SK-N-SH treated with all-trans-retinoic acid at 6 μM for 48 hours (cell line): Measurements from ENCODE around the gene WAC.

ENCODE experiments used
- ATAC-seq: fragments of 200-7000 bp; cut with Tn5 transposase; 3 replicates; pipeline ENCODE4 v1.9.1; 2020; ENCODE audit warnings: mild to moderate bottlenecking, moderate library complexity
- ARNTL ChIP-seq: fragments of 450-650 bp; formaldehyde crosslinking; IDR thresholded peaks from 2 replicates; pipeline ENCODE4 v1.5.0; 2020; ENCODE audit warnings: low read depth, mild to moderate bottlenecking, moderate library complexity, borderline replicate concordance
- BACH2 ChIP-seq: fragments of 250-450 bp; sonication (Bioruptor Pico); IDR thresholded peaks from 2 replicates; pipeline ENCODE4 v1.9.0; 2021; ENCODE audit warnings: mild to moderate bottlenecking, borderline replicate concordance
- CREB5 ChIP-seq: fragments of 250-450 bp; sonication (Bioruptor Pico); IDR thresholded peaks from 2 replicates; pipeline ENCODE4 v1.5.1; 2020; ENCODE audit warnings: low read depth, mild to moderate bottlenecking, moderate library complexity
- CSDC2 ChIP-seq: fragments of 250-450 bp; sonication (Bioruptor Pico); IDR thresholded peaks from 2 replicates; pipeline ENCODE4 v1.5.0; 2020; ENCODE audit warnings: mild to moderate bottlenecking, moderate library complexity
- ESRRG ChIP-seq: fragments of 250-450 bp; sonication (Bioruptor Pico); IDR thresholded peaks from 2 replicates; pipeline ENCODE4 v1.6.1; 2021; ENCODE audit warnings: mild to moderate bottlenecking
- GLIS3 ChIP-seq: fragments of 250-450 bp; sonication (Bioruptor Pico); IDR thresholded peaks from 2 replicates; pipeline ENCODE4 v1.5.0; 2020; ENCODE audit warnings: mild to moderate bottlenecking, moderate library complexity
- ISL1 ChIP-seq: fragments of 250-450 bp; sonication (Bioruptor Pico); IDR thresholded peaks from 2 replicates; pipeline ENCODE4 v2.1.2; 2022; ENCODE audit warnings: mild to moderate bottlenecking, moderate library complexity
- OSR1 ChIP-seq: fragments of 250-450 bp; sonication (Bioruptor Pico); IDR thresholded peaks from 2 replicates; pipeline ENCODE4 v1.8.0; 2022; ENCODE audit warnings: moderate library complexity, mild to moderate bottlenecking, inconsistent platforms
- PATZ1 ChIP-seq: fragments of 250-450 bp; sonication (Bioruptor Pico); IDR thresholded peaks from 2 replicates; pipeline ENCODE4 v1.8.0; 2020; ENCODE audit warnings: mild to moderate bottlenecking, moderate library complexity, borderline replicate concordance
- POU6F1 ChIP-seq: fragments of 250-450 bp; sonication (Bioruptor Pico); IDR thresholded peaks from 2 replicates; pipeline ENCODE4 v1.8.0; 2021; ENCODE audit warnings: low read depth, mild to moderate bottlenecking, moderate library complexity, borderline replicate concordance
- PPARA ChIP-seq: fragments of 250-450 bp; sonication (Bioruptor Pico); IDR thresholded peaks from 2 replicates; pipeline ENCODE4 v1.5.0; 2020; ENCODE audit warnings: mild to moderate bottlenecking, borderline replicate concordance
- RARB ChIP-seq: fragments of 250-450 bp; sonication (Bioruptor Pico); IDR thresholded peaks from 2 replicates; pipeline ENCODE4 v1.8.0; 2021; ENCODE audit warnings: mild to moderate bottlenecking, moderate library complexity
- SNAI2 ChIP-seq: fragments of 250-450 bp; sonication (Bioruptor Pico); IDR thresholded peaks from 2 replicates; pipeline ENCODE4 v1.5.0; 2020; ENCODE audit warnings: mild to moderate bottlenecking, moderate library complexity
- TCF4 ChIP-seq: fragments of 250-450 bp; sonication (Bioruptor Pico); IDR thresholded peaks from 2 replicates; pipeline ENCODE4 v1.8.0; 2021; ENCODE audit warnings: mild to moderate bottlenecking, moderate library complexity, borderline replicate concordance
- TOX ChIP-seq: fragments of 250-450 bp; sonication (Bioruptor Pico); IDR thresholded peaks from 2 replicates; pipeline ENCODE4 v1.8.0; 2021; ENCODE audit warnings: mild to moderate bottlenecking, moderate library complexity, borderline replicate concordance
- TSHZ2 ChIP-seq: fragments of 250-450 bp; sonication (Bioruptor Pico); IDR thresholded peaks from 2 replicates; pipeline ENCODE4 v1.5.0; 2020; ENCODE audit warnings: mild to moderate bottlenecking, moderate library complexity
- ZC3H10 ChIP-seq: fragments of 250-450 bp; sonication (Bioruptor Pico); IDR thresholded peaks from 2 replicates; pipeline ENCODE4 v1.5.1; 2021; ENCODE audit warnings: mild to moderate bottlenecking, moderate library complexity
- ZFP3 ChIP-seq: fragments of 250-450 bp; sonication (Bioruptor Pico); IDR thresholded peaks from 2 replicates; pipeline ENCODE4 v1.5.0; 2020; ENCODE audit warnings: mild to moderate bottlenecking, moderate library complexity
- ZFP30 ChIP-seq: fragments of 450-650 bp; formaldehyde crosslinking; IDR thresholded peaks from 2 replicates; pipeline ENCODE4 v1.5.0; 2022; ENCODE audit warnings: mild to moderate bottlenecking, moderate library complexity
- ZNF565 ChIP-seq: fragments of 450-650 bp; formaldehyde crosslinking; conservative IDR thresholded peaks from 2 replicates; pipeline ENCODE4 v1.5.0; 2020; ENCODE audit warnings: low read depth, mild to moderate bottlenecking, moderate library complexity
- ZNF70 ChIP-seq: fragments of 450-650 bp; formaldehyde crosslinking; IDR thresholded peaks from 2 replicates; pipeline ENCODE4 v1.5.0; 2020; ENCODE audit warnings: mild to moderate bottlenecking, moderate library complexity
- ZNF8 ChIP-seq: fragments of 450-650 bp; formaldehyde crosslinking; IDR thresholded peaks from 2 replicates; pipeline ENCODE4 v1.5.0; 2020; ENCODE audit warnings: mild to moderate bottlenecking, moderate library complexity

WAC gene

GRCh38 chr10:28554009-28554408, 21.1 kb downstream of the WAC start:
- TF ChIP-seq ZNF70, result no peak
- no peak for TF ChIP-seq GLIS3 (CRISPR knock-in tag)
- TF ChIP-seq ZNF565 (CRISPR knock-in tag), result no peak
- no peak for TF ChIP-seq BACH2
- no peak for TF ChIP-seq ISL1 (CRISPR knock-in tag)
- no peak for TF ChIP-seq ESRRG (CRISPR knock-in tag)
- no peak for TF ChIP-seq OSR1 (CRISPR knock-in tag)
- no peak for TF ChIP-seq POU6F1
- no peak for TF ChIP-seq ZNF8 (CRISPR knock-in tag)
- no peak for TF ChIP-seq SNAI2 (CRISPR knock-in tag)
- no peak for TF ChIP-seq ZC3H10 (CRISPR knock-in tag)
- no peak for TF ChIP-seq TOX (CRISPR knock-in tag)
- ATAC-seq, result no peak

GRCh38 chr10:28554952-28555351, 22.0 kb downstream of the WAC start:
- no peak for ATAC-seq
- TF ChIP-seq ZNF8 (CRISPR knock-in tag) (no peak), OSR1 (CRISPR knock-in tag) (no peak), CSDC2 (CRISPR knock-in tag) (no peak), ZNF70 (no peak), TSHZ2 (CRISPR knock-in tag) (no peak), PPARA (CRISPR knock-in tag) (no peak), POU6F1 (no peak), ZNF565 (CRISPR knock-in tag) (no peak), ISL1 (CRISPR knock-in tag) (no peak), RARB (CRISPR knock-in tag) (no peak), ZFP30 (no peak), PATZ1 (CRISPR knock-in tag) (no peak), CREB5 (CRISPR knock-in tag) (no peak), TOX (CRISPR knock-in tag) (no peak), SNAI2 (CRISPR knock-in tag) (no peak), ARNTL (CRISPR knock-in tag) (no peak), GLIS3 (CRISPR knock-in tag) (no peak), TCF4 (CRISPR knock-in tag) (no peak), ZFP3 (CRISPR knock-in tag) (no peak), ZC3H10 (CRISPR knock-in tag) (no peak)

GRCh38 chr10:28555358-28555757, 22.4 kb downstream of the WAC start:
- no peak for ATAC-seq
- TF ChIP-seq ZNF565 (CRISPR knock-in tag) (no peak), CREB5 (CRISPR knock-in tag) (no peak), PATZ1 (CRISPR knock-in tag) (no peak), BACH2 (no peak), ZFP30 (no peak), TSHZ2 (CRISPR knock-in tag) (no peak)
